ENCODE measurements around the gene VAMP1. TPM values are rescaled to one million over a fixed set of nuclear protein-coding genes. Genes with fewer than 3 reads are reported as not detected.

VAMP1 gene
- total RNA-seq, 6 experiments from 2014 or later = 8.6 to 13.0 (median 10.8) TPM

- Mint-ChIP-seq H3K9me3 (no peaks in the 10 kb centered on the region), H3K4me1 (ENCODE audit: low read depth) (peaks cover 8% of the 10 kb centered on the region; the same call in 1 of the 2 replicates), H3K36me3 (ENCODE audit: low read depth) (peaks cover 5% of the 10 kb centered on the region; the same call in 1 of the 2 replicates), H3K4me3 (no peak overlapping the region), H3K27ac (no peak overlapping the region), H3K27me3 (ENCODE audit: insufficient read depth) (peaks cover 1% of the 10 kb centered on the region)
- no peak for DNase-seq
- no peak for TF ChIP-seq CTCF (IDR thresholded peaks at IDR 0.05)
Observed at GRCh38 chr12:6420364-6420763, 50.1 kb downstream of the VAMP1 start.

GRCh38 chr12:6418796-6419195 is 51.7 kb downstream of the VAMP1 start:
- Mint-ChIP-seq H3K4me3 (no peak overlapping the region), H3K36me3 (ENCODE audit: low read depth) (peaks cover 5% of the 10 kb centered on the region; the same call in 1 of the 2 replicates), H3K27me3 (ENCODE audit: insufficient read depth) (peaks cover 3% of the 10 kb centered on the region), H3K9me3 (no peaks in the 10 kb centered on the region), H3K4me1 (ENCODE audit: low read depth) (peaks cover 7% of the 10 kb centered on the region; the same call in 1 of the 2 replicates), H3K27ac (no peak overlapping the region)
- TF ChIP-seq CTCF (IDR thresholded peaks at IDR 0.05) = no peak
- DNase-seq = no peak

- Mint-ChIP-seq H3K9me3 (no peaks in the 10 kb centered on the region), H3K4me3 (no peak overlapping the region), H3K27me3 (ENCODE audit: insufficient read depth) (peaks cover 2% of the 10 kb centered on the region), H3K36me3 (ENCODE audit: low read depth) (peaks cover 5% of the 10 kb centered on the region; the same call in 1 of the 2 replicates), H3K27ac (no peak overlapping the region), H3K4me1 (ENCODE audit: low read depth) (no peaks in the 10 kb centered on the region)
- no peak for DNase-seq
- no peak for TF ChIP-seq CTCF (IDR thresholded peaks at IDR 0.05)
Observed at GRCh38 chr12:6416596-6416995, 53.9 kb downstream of the VAMP1 start.

Other genes starting within 250 kb of the VAMP1 start
- not detected for gene PLEKHG6, start 160.0 kb downstream of the VAMP1 start, total RNA-seq (2021; fragmentation: NEBNext Ultra II Directional; extraction: Animal tissue kit (Norgen Biotek cat#: 25700))
- gene TNFRSF1A, start 128.6 kb downstream of the VAMP1 start, total RNA-seq (2021; fragmentation: NEBNext Ultra II Directional; extraction: Animal tissue kit (Norgen Biotek cat#: 25700)) = 100 to 1,000 TPM; 105 to 122 (median 112) TPM
- gene SCNN1A, start 95.1 kb downstream of the VAMP1 start, total RNA-seq (2021; fragmentation: NEBNext Ultra II Directional; extraction: Animal tissue kit (Norgen Biotek cat#: 25700)) = under 1 TPM in 1 of 6 experiments, not detected in 5; 0.18 TPM
- gene LTBR, start 86.5 kb downstream of the VAMP1 start, total RNA-seq (2021; fragmentation: NEBNext Ultra II Directional; extraction: Animal tissue kit (Norgen Biotek cat#: 25700)) = 100 to 1,000 TPM in 3 of 6 experiments, 10 to 100 TPM in 3; 91.5 to 124 (median 106) TPM
- under 1 TPM in 2 of 6 experiments, not detected in 4; 0.19 to 0.28 TPM for gene CD27, start 25.7 kb downstream of the VAMP1 start, total RNA-seq (2021; fragmentation: NEBNext Ultra II Directional; extraction: Animal tissue kit (Norgen Biotek cat#: 25700))
- gene TAPBPL, start 18.6 kb downstream of the VAMP1 start, total RNA-seq (2021; fragmentation: NEBNext Ultra II Directional; extraction: Animal tissue kit (Norgen Biotek cat#: 25700)) = 1 to 10 TPM; 4.3 to 8.2 (median 6.5) TPM
- gene MRPL51, start 22.6 kb upstream of the VAMP1 start, total RNA-seq (2021; fragmentation: NEBNext Ultra II Directional; extraction: Animal tissue kit (Norgen Biotek cat#: 25700)) = 100 to 1,000 TPM; 227 to 290 (median 257) TPM
- gene NCAPD2, start 23.4 kb upstream of the VAMP1 start, total RNA-seq (2021; fragmentation: NEBNext Ultra II Directional; extraction: Animal tissue kit (Norgen Biotek cat#: 25700)) = 10 to 100 TPM; 42.2 to 75.9 (median 65.4) TPM
- 1,000 to 10,000 TPM; 6,263 to 7,539 (median 6,900) TPM for gene GAPDH, start 63.8 kb upstream of the VAMP1 start, total RNA-seq (2021; fragmentation: NEBNext Ultra II Directional; extraction: Animal tissue kit (Norgen Biotek cat#: 25700))
- 10 to 100 TPM; 25.9 to 35.6 (median 29.2) TPM for gene IFFO1, start 85.4 kb upstream of the VAMP1 start, total RNA-seq (2021; fragmentation: NEBNext Ultra II Directional; extraction: Animal tissue kit (Norgen Biotek cat#: 25700))
- gene NOP2, start 97.6 kb upstream of the VAMP1 start, total RNA-seq (2021; fragmentation: NEBNext Ultra II Directional; extraction: Animal tissue kit (Norgen Biotek cat#: 25700)) = 10 to 100 TPM; 39.5 to 60.5 (median 42.6) TPM
- 100 to 1,000 TPM; 167 to 193 (median 183) TPM for gene CHD4, start 136.7 kb upstream of the VAMP1 start, total RNA-seq (2021; fragmentation: NEBNext Ultra II Directional; extraction: Animal tissue kit (Norgen Biotek cat#: 25700))
- not detected for gene LPAR5, start 165.3 kb upstream of the VAMP1 start, total RNA-seq (2021; fragmentation: NEBNext Ultra II Directional; extraction: Animal tissue kit (Norgen Biotek cat#: 25700))
- gene ACRBP, start 176.8 kb upstream of the VAMP1 start, total RNA-seq (2021; fragmentation: NEBNext Ultra II Directional; extraction: Animal tissue kit (Norgen Biotek cat#: 25700)) = not detected
- 10 to 100 TPM; 19.7 to 26.8 (median 21.7) TPM for gene ING4, start 192.4 kb upstream of the VAMP1 start, total RNA-seq (2021; fragmentation: NEBNext Ultra II Directional; extraction: Animal tissue kit (Norgen Biotek cat#: 25700))
- gene ZNF384, start 218.7 kb upstream of the VAMP1 start, total RNA-seq (2021; fragmentation: NEBNext Ultra II Directional; extraction: Animal tissue kit (Norgen Biotek cat#: 25700)) = 10 to 100 TPM; 32.8 to 43.9 (median 41.1) TPM
- gene PIANP, start 230.1 kb upstream of the VAMP1 start, total RNA-seq (2021; fragmentation: NEBNext Ultra II Directional; extraction: Animal tissue kit (Norgen Biotek cat#: 25700)) = 1 to 10 TPM; 2.6 to 4.6 (median 3.8) TPM

Data from HFFc6 (cell line).